HAP-1 (cell line): Measurements from ENCODE around the gene AIRE.

Experiments
- DNase-seq, 2 experiments: peaks; one replicate each; pipeline ENCODE4 v3.0.0-alpha.2; 2016 to 2020; ENCODE audit warnings: low spot score in 2 of 2
- H3K27me3 ChIP-seq: fragments of 250-450 bp; sonication (Bioruptor Pico); 2 replicates; pipeline ENCODE4 v1.5.1; 2020; ENCODE audit warnings: low read depth, mild to moderate bottlenecking, moderate library complexity
- H3K36me3 ChIP-seq: fragments of 250-450 bp; sonication (Bioruptor Pico); replicated peaks from 2 replicates; pipeline ENCODE4 v1.5.1; 2020; ENCODE audit warnings: mild to moderate bottlenecking
- H3K4me1 ChIP-seq: fragments of 250-450 bp; sonication (Bioruptor Pico); 2 replicates; pipeline ENCODE4 v1.5.1; 2020; ENCODE audit warnings: mild to moderate bottlenecking
- H3K4me3 ChIP-seq: fragments of 250-450 bp; sonication (Bioruptor Pico); 2 replicates; pipeline ENCODE4 v1.5.1; 2020; ENCODE audit warnings: mild to moderate bottlenecking, moderate library complexity
- H3K9me3 ChIP-seq: fragments of 250-450 bp; sonication (Bioruptor Pico); 2 replicates; pipeline ENCODE4 v1.5.1; 2020; ENCODE audit warnings: mild to moderate bottlenecking, moderate library complexity
- in situ Hi-C: fragments of 300-500 bp; cut with MboI; formaldehyde crosslinking; loops from 3 replicates; pipeline ENCODE4 v1.14.3; 2020; ENCODE audit warnings: low sequenced_read_pairs, inconsistent platforms, mixed read lengths

The AIRE gene

DNA sequence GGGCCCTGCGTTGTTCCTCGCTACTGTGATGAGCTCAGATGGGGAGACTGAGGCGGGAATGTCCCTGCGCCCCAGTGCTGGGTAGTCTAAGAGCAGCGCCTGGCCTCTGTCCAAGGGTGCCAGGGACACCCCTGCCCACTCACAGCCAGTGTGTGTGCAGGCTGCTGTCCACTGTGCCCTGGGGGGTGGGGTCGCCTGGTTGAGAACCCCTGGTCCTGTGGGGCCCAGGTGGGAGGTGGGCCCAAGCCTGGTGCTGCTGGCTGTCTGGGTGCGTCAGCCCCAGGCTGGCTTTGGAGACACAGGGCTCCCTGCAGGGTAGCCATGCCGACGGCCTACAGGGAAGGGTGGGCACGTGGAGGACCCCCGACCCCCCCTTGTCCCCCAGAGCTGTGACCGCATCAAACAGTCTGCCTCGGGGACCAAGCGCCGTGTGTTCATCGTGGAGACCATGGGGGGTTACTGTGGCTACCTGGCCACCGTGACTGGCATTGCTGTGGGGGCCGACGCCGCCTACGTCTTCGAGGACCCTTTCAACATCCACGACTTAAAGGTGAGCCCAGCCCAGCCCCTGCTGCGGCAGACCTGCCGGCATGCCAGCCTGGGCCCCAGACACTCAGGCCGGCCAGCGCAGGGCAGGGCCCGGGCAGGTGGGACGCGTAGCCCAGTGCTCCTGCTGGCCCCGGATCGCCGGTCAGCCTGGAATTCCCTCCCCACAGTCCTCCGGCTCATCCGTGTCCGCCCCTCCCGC is 38.6 kb downstream of the AIRE start:
- no peaks in the 10 kb centered on the region for H3K4me1 ChIP-seq
- peaks cover 22% of the 10 kb centered on the region for H3K36me3 ChIP-seq
- DNase-seq: no peak
- no peaks in the 10 kb centered on the region for H3K9me3 ChIP-seq
- in situ Hi-C loops: no loop called here
- no peak overlapping the region for H3K4me3 ChIP-seq
- no peaks in the 10 kb centered on the region for H3K27me3 ChIP-seq

DNA sequence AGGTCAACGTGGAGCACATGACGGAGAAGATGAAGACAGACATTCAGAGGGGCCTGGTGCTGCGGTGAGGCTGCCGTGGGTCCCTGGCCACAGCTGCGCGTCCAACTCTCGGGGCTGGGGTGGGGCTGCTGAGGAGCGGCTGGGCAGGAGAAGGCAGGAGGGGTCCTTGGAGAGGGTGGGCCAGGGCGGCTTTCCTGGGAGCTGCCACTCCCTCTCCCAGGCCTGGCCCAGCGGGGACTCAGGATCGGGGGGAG is 39.1 kb downstream of the AIRE start:
- DNase-seq: no peak
- no peak overlapping the region for H3K4me3 ChIP-seq
- in situ Hi-C loops: loop anchor here (25.0 kb wide), 1 partner anchor 1313 kb away; the partner anchor contains the start of gene PCBP3
- H3K27me3 ChIP-seq: no peaks in the 10 kb centered on the region
- no peaks in the 10 kb centered on the region for H3K9me3 ChIP-seq
- H3K36me3 ChIP-seq: peaks cover 22% of the 10 kb centered on the region
- no peaks in the 10 kb centered on the region for H3K4me1 ChIP-seq

DNA sequence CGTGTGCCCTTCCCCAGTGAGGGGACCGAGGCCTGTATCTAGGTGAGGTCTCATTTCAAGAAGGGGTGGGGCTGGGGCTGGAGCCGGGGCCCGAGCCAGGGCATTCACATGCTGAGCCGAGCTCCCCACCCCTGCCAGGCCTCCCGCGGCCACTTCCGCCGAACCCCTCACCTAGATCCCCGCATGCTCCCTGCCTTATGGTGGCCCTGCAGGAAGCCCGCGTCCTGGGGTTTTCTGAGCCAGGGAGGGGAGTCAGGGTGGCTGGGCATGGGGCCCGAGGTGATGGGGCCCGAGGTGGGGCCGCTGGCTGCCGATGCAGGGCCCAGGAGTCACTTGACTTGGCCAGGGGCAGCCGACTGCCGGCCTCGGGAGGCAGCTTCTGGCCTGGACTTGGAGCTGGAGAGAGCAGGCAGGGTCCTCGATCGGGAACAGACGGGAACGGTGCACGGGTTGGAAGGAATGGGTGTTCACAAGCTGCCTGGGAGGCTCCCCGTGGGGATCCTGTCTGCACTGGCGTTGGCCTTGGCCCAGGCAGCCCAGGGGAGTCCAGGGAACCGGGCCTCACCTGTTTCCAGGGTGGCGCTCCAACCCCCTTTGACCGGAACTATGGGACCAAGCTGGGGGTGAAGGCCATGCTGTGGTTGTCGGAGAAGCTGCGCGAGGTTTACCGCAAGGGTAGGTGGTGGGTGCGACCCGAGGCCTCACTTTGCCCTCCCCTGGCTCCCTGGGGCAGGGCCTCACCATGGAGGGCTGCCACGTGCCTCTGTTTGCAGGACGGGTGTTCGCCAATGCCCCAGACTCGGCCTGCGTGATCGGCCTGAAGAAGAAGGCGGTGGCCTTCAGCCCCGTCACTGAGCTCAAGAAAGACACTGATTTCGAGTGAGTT is 40.0 kb downstream of the AIRE start:
- Histone ChIP-seq H3K36me3 (peaks cover 22% of the 10 kb centered on the region), H3K27me3 (no peaks in the 10 kb centered on the region), H3K4me3 (no peak overlapping the region), H3K9me3 (no peaks in the 10 kb centered on the region), H3K4me1 (no peaks in the 10 kb centered on the region)
- DNase-seq: no peak
- in situ Hi-C loops: loop anchor here (25.0 kb wide), 1 partner anchor 1312 kb away; the partner anchor contains the start of gene PCBP3

DNA sequence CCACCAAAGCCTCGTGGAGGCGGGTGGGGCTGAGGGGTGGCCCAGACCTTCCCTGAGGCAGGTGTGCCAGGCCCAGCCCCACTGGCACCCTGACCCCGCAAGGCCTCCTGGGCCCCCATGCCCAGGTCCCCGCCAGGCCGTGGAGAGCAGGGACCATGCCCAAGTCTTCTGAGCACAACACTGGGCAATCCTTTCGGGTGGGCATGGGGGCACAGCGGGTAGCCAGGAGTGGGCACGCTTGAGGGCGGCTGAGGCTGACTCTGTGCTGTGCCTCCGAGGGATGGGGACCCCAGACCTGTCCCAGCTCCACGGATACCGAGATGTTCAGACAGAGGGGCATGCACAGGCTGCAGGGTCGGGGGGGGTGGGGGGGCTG is 40.6 kb downstream of the AIRE start:
- no peaks in the 10 kb centered on the region for H3K4me1 ChIP-seq
- in situ Hi-C loops: loop anchor here (25.0 kb wide), 1 partner anchor 1311 kb away; the partner anchor contains the start of gene PCBP3
- DNase-seq: no peak
- no peaks in the 10 kb centered on the region for H3K9me3 ChIP-seq
- H3K4me3 ChIP-seq: no peak overlapping the region
- H3K36me3 ChIP-seq: peaks cover 22% of the 10 kb centered on the region
- no peaks in the 10 kb centered on the region for H3K27me3 ChIP-seq

DNA sequence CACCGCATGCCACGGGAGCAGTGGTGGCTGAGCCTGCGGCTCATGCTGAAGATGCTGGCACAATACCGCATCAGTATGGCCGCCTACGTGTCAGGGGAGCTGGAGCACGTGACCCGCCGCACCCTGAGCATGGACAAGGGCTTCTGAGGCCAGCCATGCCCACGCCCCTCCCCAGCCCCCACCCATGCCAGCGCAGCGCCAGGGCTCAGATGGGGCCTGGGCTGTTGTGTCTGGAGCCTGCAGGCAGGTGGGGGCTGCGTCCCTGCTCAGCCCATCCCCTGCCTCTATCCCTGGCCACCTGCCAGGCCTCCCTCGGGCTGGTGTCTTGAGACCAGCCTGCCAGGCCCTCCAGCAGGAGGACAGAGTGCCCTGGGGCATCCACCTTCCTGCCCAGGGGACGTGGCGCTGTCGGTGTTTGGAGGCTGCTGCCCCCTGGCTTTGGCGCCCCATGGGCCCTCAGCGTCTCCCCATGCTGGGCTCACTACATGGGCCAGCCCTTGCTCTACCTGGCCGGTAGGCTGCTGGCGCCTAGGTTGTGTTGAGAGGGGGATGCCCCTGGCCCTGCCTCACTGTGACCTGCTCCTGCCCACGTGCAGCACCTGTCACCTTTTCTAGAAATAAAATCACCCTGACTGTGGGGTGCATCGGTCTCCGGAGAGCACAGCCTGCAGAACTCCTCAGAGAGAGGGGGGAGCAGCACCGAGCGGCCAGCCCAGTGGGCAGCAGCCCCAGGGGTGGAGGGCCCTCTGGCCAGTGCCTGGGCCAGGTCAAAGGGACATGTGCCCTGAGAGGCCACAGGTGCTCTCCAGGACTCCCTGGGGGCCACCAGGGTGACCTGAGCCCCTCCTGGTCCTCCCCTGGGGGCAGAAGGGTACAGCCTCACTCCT is 41.3 kb downstream of the AIRE start:
- in situ Hi-C loops: loop anchor here (25.0 kb wide), 1 partner anchor 1310 kb away; the partner anchor contains the start of gene PCBP3

DNA sequence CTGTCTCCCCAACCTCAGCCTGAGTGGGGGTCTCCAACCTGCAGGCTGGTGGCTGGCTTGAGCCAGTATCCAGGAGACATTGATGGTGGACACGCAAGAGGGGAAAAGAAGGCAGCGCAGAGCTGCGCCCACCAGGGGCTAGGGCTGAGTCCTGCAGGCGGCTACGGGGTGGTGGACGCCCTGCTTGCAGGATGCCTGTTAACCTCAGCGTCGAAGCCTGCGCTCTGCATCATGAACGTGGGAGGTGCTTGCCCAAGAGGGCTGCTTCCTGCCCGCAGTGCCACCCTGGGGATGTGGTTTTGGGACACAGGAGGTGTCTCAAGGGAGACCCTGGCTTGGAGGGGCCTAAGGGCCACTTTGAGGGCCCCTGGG is 41.9 kb downstream of the AIRE start:
- Histone ChIP-seq H3K36me3 (peaks cover 14% of the 10 kb centered on the region), H3K27me3 (no peaks in the 10 kb centered on the region), H3K4me3 (no peak overlapping the region), H3K9me3 (no peaks in the 10 kb centered on the region), H3K4me1 (no peaks in the 10 kb centered on the region)
- in situ Hi-C loops: loop anchor here (25.0 kb wide), 1 partner anchor 1310 kb away; the partner anchor contains the start of gene PCBP3
- DNase-seq: no peak

More for the DNA sequence above, 41.3 kb downstream of the AIRE start:
- H3K4me3 ChIP-seq: no peak overlapping the region
- no peaks in the 10 kb centered on the region for H3K4me1 ChIP-seq
- peaks cover 16% of the 10 kb centered on the region for H3K36me3 ChIP-seq
- DNase-seq: no peak
- H3K9me3 ChIP-seq: no peaks in the 10 kb centered on the region
- H3K27me3 ChIP-seq: no peaks in the 10 kb centered on the region

DNA sequence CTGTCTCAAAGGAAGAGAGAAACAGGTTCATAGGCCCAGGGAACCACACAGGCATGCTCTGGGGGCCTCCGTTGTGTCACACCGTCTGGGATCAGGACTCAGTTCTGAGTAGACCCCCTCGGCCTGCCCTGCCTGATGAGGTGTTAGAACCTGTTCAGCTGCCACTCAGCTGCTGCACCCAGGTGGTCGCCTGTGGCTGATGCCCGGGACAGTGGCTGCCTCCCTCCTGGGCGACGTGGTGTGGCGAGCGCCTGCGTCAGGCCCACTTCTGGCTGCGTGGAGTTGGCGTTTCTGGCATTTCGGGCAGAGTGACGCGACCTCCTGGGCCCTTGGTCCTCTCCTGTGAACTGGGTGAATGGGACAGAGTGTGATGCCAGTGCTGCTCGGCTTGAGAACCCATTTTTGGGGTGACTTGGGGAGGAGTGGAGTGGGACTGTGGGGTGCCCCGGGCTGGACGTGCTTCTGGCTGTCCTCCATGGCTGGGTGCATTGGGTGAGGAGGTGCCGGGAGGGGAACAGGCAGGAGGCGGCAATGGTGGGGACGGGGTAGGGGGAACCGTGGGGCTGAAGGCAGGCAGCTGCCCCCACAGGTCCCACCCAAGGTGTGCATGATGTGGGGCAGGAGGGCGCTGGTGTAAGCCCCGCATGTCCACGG is 42.7 kb downstream of the AIRE start:
- Histone ChIP-seq H3K27me3 (no peaks in the 10 kb centered on the region), H3K4me1 (no peaks in the 10 kb centered on the region), H3K9me3 (no peaks in the 10 kb centered on the region), H3K36me3 (peaks cover 14% of the 10 kb centered on the region), H3K4me3 (no peak overlapping the region)
- no peak for DNase-seq
- in situ Hi-C loops: loop anchor here (25.0 kb wide), 1 partner anchor 1309 kb away; the partner anchor contains the start of gene PCBP3

DNA sequence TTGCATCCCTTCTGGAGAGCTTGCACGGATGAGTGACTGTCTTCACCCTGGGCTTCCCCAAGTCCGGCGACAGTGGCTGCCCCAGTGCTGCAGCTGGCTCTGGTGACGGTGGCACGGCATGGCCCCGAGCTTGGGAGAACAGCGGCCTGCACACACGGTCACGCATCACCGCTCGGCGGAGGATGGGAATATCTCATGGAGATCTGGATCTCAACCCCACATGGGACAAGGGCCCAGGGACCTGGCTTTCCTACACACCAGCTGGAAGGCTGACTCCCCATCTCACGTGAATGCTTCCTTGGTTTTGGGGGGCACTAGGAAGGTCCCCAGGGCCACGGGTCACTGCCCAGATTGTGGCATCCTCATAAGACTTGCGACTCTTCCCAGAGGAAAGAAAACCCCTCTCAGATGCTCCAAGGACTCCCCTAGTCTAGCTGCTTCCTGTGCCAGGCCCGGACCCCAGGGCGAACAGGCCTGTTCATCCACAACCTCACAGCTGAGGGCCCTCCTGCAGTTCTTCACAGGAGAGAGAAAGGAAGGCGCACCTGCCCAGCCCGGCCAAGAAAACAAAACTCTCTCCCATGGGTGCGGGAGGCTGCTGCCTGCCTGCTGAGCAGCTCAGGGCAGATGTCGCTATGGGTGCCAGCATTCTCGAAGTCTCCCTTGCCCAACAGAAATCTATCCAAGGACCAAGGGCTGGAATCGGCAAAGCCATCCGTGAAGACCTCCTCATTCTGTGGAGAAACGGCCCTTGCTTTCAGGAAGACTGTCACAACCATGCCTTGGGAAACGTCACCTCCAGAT is 43.6 kb downstream of the AIRE start:
- Histone ChIP-seq H3K4me1 (no peaks in the 10 kb centered on the region), H3K36me3 (peaks cover 8% of the 10 kb centered on the region), H3K9me3 (no peaks in the 10 kb centered on the region), H3K4me3 (no peak overlapping the region), H3K27me3 (no peaks in the 10 kb centered on the region)
- no peak for DNase-seq
- in situ Hi-C loops: loop anchor here (25.0 kb wide), 1 partner anchor 1308 kb away; the partner anchor contains the start of gene PCBP3

DNA sequence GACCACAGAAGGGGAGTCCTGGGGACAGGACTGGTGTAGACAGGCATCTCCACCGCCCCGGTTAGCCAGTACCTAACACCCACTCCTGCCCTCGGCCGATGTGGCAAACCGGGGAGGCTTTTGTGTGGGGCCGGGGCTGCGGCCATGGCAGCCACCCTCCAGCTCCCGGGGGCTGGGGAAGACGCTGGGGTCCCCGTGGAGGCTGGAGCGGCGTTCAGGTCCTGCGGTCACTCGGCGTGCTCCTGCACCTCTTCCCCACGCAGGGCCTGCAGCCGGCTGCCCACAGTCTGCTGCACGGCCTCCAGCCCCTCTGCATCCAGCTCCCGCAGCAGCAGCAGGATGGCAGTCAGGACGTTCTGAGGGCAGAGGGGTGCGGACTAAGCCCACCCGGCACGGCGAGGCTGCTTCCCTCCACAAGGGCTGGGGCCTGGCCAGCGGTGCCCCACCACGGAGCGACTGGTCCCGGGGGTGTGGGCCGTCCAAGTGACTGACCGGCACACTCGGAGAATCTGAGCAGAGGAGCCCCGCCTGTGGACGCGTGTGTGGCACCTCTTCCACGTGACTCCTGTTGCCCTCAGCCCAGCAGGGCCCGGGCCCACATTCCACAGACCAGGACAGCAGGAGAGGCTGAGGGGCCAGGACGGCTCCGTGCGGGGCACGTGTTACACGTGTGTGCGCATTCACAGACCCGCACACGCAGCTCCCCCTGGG is 44.5 kb downstream of the AIRE start:
- H3K4me1 ChIP-seq: no peaks in the 10 kb centered on the region
- DNase-seq: no peak
- no peaks in the 10 kb centered on the region for H3K27me3 ChIP-seq
- H3K9me3 ChIP-seq: no peaks in the 10 kb centered on the region
- no peak overlapping the region for H3K4me3 ChIP-seq
- in situ Hi-C loops: loop anchor here (25.0 kb wide), 1 partner anchor 1307 kb away; the partner anchor contains the start of gene PCBP3
- H3K36me3 ChIP-seq: 0 out of 2 replicates have a peak, but pooled peaks cover 2% of the 10 kb centered on the region

DNA sequence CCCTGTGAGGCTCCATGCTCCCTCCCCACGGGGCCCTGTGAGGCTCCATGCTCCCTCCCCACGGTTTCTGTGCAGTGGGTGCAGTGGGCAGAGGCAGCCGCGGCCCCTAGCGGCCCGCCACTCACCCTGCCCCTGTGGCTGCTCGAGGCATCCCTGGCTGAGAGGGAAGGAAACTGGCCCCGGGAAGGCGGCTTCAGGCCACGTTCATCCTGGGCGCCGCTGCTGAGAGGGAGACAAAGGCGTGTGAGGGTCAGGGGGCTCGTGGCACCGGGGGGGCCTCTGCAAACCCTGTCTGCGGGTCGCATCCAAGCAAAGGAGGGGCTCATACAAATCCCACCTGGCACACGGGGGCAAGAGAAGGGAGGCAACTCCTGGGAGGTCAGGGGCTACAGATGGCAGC is 45.0 kb downstream of the AIRE start:
- in situ Hi-C loops: loop anchor here (25.0 kb wide), 1 partner anchor 1307 kb away; the partner anchor contains the start of gene PCBP3
- Histone ChIP-seq H3K4me1 (no peaks in the 10 kb centered on the region), H3K4me3 (no peak overlapping the region), H3K9me3 (no peaks in the 10 kb centered on the region), H3K27me3 (no peaks in the 10 kb centered on the region), H3K36me3 (0 out of 2 replicates have a peak, but pooled peaks cover 2% of the 10 kb centered on the region)
- DNase-seq: no peak

DNA sequence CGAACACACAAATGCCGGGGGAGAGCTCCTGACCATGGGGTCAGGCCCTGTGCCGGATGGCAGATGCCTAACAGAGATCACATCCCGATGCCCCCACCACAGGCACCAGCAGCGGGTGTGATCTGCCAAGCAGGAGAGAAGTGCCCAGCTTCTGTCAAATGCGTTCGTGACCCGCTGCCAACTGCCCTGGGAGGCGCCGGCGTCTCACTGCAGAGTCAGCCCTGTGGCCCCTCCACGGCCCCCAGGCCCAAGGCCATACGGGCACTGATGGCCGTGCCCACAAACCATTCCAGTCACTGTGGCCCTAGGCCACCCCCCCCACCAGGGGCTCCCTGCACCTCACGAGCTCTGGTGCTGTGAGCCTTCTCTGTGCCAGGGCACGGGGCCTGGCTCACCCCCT is 45.5 kb downstream of the AIRE start:
- H3K9me3 ChIP-seq: no peaks in the 10 kb centered on the region
- no peak overlapping the region for H3K4me3 ChIP-seq
- 0 out of 2 replicates have a peak, but pooled peaks cover 2% of the 10 kb centered on the region for H3K36me3 ChIP-seq
- in situ Hi-C loops: loop anchor here (25.0 kb wide), 1 partner anchor 1306 kb away; the partner anchor contains the start of gene PCBP3
- DNase-seq: no peak
- no peaks in the 10 kb centered on the region for H3K27me3 ChIP-seq
- H3K4me1 ChIP-seq: no peaks in the 10 kb centered on the region
